Measurements from ENCODE around the gene CELF1.

CELF1 gene

GRCh38 chr11:47498149-47498548 lies 54.8 kb downstream of the CELF1 start:
- H3K27ac ChIP-seq: no peak overlapping the region
- TF ChIP-seq CTCF (conservative IDR thresholded peaks at IDR 0.05) (no peak), ZFX (IDR thresholded peaks at IDR 0.05) (no peak)

GRCh38 chr11:47496808-47497207 lies 56.1 kb downstream of the CELF1 start:
- no peak overlapping the region for H3K27ac ChIP-seq
- TF ChIP-seq ZFX (IDR thresholded peaks at IDR 0.05): no peak
- no peak for TF ChIP-seq CTCF (conservative IDR thresholded peaks at IDR 0.05)

GRCh38 chr11:47495856-47496217 lies 57.1 kb downstream of the CELF1 start:
- H3K27ac ChIP-seq: no peak overlapping the region
- TF ChIP-seq CTCF (conservative IDR thresholded peaks at IDR 0.05): no peak
- TF ChIP-seq ZFX (IDR thresholded peaks at IDR 0.05): no peak

- H3K27ac ChIP-seq: no peak overlapping the region
Observed at GRCh38 chr11:47495011-47495855, 57.7 kb downstream of the CELF1 start.

GRCh38 chr11:47489395-47489755 lies 63.6 kb downstream of the CELF1 start:
- TF ChIP-seq ZFX (IDR thresholded peaks at IDR 0.05) (no peak), CTCF (conservative IDR thresholded peaks at IDR 0.05) (no peak)
- H3K27ac ChIP-seq: no peak overlapping the region

More at GRCh38 chr11:47495011-47495855, 57.7 kb downstream of the CELF1 start:
- TF ChIP-seq CTCF (conservative IDR thresholded peaks at IDR 0.05) (no peak), ZFX (IDR thresholded peaks at IDR 0.05) (no peak)

- H3K27ac ChIP-seq: no peak overlapping the region
- TF ChIP-seq ZFX (IDR thresholded peaks at IDR 0.05): no peak
Observed at GRCh38 chr11:47488674-47489394, 64.1 kb downstream of the CELF1 start.

- H3K27ac ChIP-seq: no peak overlapping the region
- TF ChIP-seq ZFX (IDR thresholded peaks at IDR 0.05): no peak
- TF ChIP-seq CTCF (conservative IDR thresholded peaks at IDR 0.05): no peak
Observed at GRCh38 chr11:47488111-47488510, 64.8 kb downstream of the CELF1 start.

Measured in C4-2B (cell line).